Astrocyte of the spinal cord (primary cell): ENCODE results near the gene JMJD4.

Experiments
- DNase-seq: peaks from one replicate; pipeline ENCODE4 v3.0.0; 2011; ENCODE audit warnings: low read depth, low spot score
- H3K4me3 ChIP-seq: 2 replicates; pipeline ENCODE4 v1.5.1; 2011; ENCODE audit warnings: low read depth, mild to moderate bottlenecking, low read length, moderate library complexity
- in situ Hi-C: cut with HindIII; loops from 2 replicates; pipeline ENCODE4 v1.10.0; 2017; ENCODE audit warnings: low sequenced_read_pairs
- TF ChIP-seq, protein P1 (sequence below): IDR thresholded peaks from 2 replicates; pipeline ENCODE4 v1.5.1; 2012; ENCODE audit warnings: low read depth, mild to moderate bottlenecking, low read length, inconsistent platforms

Gene JMJD4

DNA sequence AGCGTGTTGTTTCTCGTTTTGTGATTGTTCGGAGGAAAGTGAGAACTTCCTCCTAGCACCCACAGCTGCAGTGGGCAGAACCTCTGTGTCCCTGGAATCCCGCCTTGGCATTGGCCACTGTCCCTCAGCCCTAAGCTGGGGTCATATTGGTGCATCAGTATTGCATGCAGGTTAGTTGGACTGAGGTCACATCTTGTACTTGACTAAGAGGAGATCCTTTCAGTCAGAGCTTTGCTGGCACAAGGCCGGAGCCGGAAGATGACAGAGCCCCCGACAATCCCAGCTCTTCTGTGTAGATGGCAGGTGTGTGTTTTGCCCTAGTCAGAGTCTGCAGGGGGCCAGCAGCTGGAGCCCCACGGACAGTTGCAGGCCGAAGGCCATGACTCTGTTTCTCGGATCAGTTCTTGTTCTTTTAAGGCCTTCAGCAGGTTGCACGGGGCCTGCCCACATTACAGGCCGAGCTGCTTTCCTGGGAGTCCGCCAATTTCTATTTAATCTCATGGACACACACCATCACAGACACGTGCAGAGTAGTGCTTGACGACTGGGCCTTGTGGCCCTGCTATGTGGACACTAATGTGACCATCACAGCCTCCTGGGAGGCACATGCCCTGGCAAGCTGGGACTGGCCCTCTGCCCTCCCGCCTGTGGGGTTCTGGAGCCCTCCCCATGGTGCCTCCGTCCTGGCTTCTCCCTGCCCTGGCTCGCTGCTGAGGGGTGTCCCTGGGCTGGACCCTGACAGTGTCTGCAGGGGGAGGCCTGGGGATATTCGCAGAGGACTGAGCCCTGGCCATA, 15.0 kb upstream of the JMJD4 start:
- TF ChIP-seq, protein P1, sequence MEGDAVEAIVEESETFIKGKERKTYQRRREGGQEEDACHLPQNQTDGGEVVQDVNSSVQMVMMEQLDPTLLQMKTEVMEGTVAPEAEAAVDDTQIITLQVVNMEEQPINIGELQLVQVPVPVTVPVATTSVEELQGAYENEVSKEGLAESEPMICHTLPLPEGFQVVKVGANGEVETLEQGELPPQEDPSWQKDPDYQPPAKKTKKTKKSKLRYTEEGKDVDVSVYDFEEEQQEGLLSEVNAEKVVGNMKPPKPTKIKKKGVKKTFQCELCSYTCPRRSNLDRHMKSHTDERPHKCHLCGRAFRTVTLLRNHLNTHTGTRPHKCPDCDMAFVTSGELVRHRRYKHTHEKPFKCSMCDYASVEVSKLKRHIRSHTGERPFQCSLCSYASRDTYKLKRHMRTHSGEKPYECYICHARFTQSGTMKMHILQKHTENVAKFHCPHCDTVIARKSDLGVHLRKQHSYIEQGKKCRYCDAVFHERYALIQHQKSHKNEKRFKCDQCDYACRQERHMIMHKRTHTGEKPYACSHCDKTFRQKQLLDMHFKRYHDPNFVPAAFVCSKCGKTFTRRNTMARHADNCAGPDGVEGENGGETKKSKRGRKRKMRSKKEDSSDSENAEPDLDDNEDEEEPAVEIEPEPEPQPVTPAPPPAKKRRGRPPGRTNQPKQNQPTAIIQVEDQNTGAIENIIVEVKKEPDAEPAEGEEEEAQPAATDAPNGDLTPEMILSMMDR = no peak

DNA sequence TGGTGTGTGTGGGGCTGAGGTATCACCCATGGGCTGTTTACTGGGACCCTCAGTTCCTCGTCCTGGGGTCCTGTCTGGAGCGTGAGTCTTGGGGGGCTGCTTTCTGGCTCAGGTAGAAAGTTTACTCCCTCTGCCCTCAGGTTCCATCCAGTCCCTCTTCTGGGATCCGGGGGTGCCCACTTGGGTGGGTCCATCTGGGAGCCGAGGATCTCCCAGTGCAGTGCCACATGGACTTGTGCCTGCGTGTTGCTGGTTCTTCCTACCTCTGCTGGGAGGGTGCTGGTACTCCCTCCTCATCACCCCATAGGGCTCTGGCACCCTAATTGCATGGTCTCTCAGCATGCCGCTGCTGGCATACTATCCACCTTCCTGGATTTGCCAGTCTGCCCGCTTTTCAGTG, 14.1 kb upstream of the JMJD4 start:
- DNase-seq = no peak
- in situ Hi-C loops = no loop called here
- TF ChIP-seq, protein P1 = no peak
- H3K4me3 ChIP-seq = no peak overlapping the region

More for the DNA sequence above, 15.0 kb upstream of the JMJD4 start:
- no peak for DNase-seq
- no peak overlapping the region for H3K4me3 ChIP-seq
- in situ Hi-C loops = no loop called here

DNA sequence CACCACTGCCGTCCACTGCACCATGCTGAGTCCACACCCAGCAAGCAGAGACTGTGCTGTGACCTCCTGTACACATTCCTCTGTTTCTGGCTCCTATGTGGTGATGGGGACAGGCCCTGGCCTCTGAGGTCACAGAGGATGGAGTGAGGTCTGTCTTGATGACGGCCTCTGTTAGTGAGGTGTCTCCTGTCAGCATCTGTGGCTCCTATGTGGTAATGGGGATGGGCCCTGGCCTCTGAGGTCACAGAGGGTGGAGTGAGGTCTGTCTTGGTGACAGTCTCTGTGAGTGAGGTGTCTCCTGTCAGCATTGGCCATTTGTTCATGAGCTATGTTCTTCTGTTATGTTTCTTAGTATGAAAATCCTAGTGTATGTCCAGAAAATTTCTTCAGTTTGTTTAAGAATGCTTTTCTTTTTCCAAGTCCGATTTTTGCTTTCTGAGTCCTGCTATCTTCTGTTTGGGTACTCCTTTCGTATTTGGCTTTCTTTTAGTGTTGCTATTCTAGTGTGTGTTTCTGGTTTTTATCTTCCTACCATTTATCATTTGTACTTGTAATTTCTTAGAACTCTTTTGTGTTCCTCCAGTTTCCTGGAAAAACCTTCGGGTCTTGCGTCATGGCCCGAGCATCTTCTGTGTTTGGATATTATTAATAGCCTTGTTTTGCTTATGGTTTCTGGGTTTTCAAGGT, 13.5 kb upstream of the JMJD4 start:
- TF ChIP-seq, protein P1 = no peak
- no peak for DNase-seq
- in situ Hi-C loops = no loop called here
- no peak overlapping the region for H3K4me3 ChIP-seq

DNA sequence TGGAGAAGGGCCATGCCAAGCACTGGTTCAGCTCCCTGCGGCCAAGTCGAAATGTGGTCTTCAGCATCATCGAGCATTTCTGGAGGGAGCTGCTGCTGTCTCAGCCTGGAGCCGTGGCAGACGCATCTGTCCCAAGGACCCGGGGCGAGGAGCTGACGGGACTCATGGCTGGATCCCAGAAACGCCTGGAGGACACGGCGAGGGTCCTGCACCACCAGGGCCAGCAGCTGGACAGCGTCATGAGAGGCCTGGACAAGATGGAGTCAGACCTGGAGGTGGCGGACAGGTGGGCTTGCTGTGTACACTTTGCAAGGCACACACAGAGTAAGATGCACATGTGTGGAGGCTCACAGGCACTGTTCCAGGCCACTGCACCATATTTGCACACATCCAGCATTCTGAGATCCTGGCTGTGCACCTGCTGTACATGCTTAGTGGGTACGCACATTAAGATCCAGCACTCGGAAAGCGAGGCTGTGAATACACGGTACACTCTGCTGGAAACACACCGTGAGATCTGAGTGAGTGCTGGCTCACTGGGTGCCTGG, 12.9 kb upstream of the JMJD4 start:
- DNase-seq = no peak
- TF ChIP-seq, protein P1 = no peak
- H3K4me3 ChIP-seq = no peak overlapping the region
- in situ Hi-C loops = no loop called here

DNA sequence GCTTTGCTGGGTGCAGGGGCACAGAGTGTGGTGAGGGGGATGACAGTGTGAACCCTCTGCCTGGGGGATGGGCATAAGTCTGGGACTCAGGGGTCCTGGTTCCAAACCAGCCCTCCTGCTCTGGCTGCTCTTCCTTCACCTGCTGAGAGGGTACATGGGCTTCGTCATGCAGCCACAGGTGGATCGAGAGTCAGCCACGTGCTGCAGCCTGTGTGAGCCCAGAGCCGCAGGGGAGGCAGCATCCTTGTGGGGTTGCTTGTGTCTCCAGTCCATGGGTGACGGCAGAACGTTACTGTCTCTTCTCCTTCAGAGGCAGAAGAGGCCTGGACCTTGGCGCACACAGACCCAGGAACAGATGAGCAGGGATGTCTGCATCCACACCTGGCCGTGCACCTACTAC, 12.3 kb upstream of the JMJD4 start:
- in situ Hi-C loops = no loop called here
- H3K4me3 ChIP-seq = no peak overlapping the region
- DNase-seq = no peak
- TF ChIP-seq, protein P1 = no peak

DNA sequence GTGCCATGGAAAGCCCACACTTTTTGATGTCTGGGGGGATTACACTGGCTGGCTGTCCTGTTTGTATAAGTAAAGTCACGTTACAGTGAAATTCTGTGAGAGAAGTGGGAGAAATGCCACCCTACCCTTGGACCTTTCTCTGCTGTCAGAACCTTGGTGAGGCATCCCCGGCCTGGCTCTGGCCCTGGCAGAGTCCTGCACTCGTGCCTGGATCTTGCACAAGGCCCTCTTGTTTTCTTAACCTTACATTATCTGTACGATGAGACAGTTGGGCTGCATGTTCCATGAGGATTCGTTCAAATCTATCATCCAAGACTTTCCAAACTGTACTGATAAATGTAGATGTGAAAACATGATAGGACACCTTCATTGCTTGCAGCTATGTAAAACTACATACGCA, 11.6 kb upstream of the JMJD4 start:
- in situ Hi-C loops = no loop called here
- H3K4me3 ChIP-seq = no peak overlapping the region
- TF ChIP-seq, protein P1 = no peak
- no peak for DNase-seq
